Left lung (tissue), 10 donors: ENCODE results near the gene PALLD. TPM values are rescaled to one million over a fixed set of nuclear protein-coding genes. Genes with fewer than 3 reads are reported as not detected.

Source experiments
- ATAC-seq: fragments of 200-7000 bp; cut with Tn5 transposase; one replicate; pipeline ENCODE4 v1.9.1; 2020; ENCODE audit warnings: moderate library complexity
- DNase-seq, 4 donors: peaks; one replicate each; pipeline ENCODE4 v3.0.0-alpha.2; 2013 to 2020
- H3K27ac ChIP-seq, 2 donors: fragments of 200-600 bp; sonication (generic) in 1 of 2; one replicate each; pipeline versions ENCODE4 v1.5.0 to v1.8.0; 2020 to 2021
- H3K27me3 ChIP-seq, 2 donors: fragments of 200-600 bp; sonication (generic) in 1 of 2; one replicate each; pipeline versions ENCODE4 v1.5.0 to v1.8.0; 2020 to 2021
- H3K36me3 ChIP-seq, 2 donors: fragments of 200-600 bp; sonication (generic) in 1 of 2; one replicate each; pipeline versions ENCODE4 v1.5.0 to v1.8.0; 2020 to 2021
- H3K4me1 ChIP-seq, 2 donors: fragments of 200-600 bp; one replicate each; pipeline ENCODE4 v1.8.0; 2021
- H3K4me3 ChIP-seq, 2 donors: fragments of 200-600 bp; sonication (generic) in 1 of 2; one replicate each; pipeline versions ENCODE4 v1.5.0 to v1.8.0; 2020 to 2021; ENCODE audit warnings: mild to moderate bottlenecking in 1 of 2
- H3K9me3 ChIP-seq, 2 donors: fragments of 200-600 bp; sonication (generic) in 1 of 2; one replicate each; pipeline versions ENCODE4 v1.5.0 to v1.8.0; 2020 to 2021
- intact Hi-C, 2 donors: fragments of 100-400 bp; cut with DNase I; formaldehyde crosslinking; loops; one replicate each; pipeline versions ENCODE4 v1.11.2 to v1.14.2; 2022
- polyA plus RNA-seq, 6 donors: library from polyadenylated mRNA; unstranded; fragments of 120-200 nt; gene quantifications; one replicate each; pipeline ENCODE4 v1.2.1, GENCODE V29; 2013; ENCODE audit not compliant: insufficient read length in 6 of 6
- total RNA-seq, 2 donors: library from RNA; stranded (reverse); fragmentation: NEBNext Ultra II Directional; extraction: Animal tissue kit (Norgen Biotek cat#: 25700); gene quantifications; one replicate each; pipeline ENCODE4 v1.2.1, GENCODE V29; 2021
- TF ChIP-seq, protein P1 (sequence below), 2 donors: fragments of 200-600 bp; sonication (generic) in 1 of 2; IDR thresholded peaks; one replicate each; pipeline versions ENCODE4 v1.5.0 to v1.8.0; 2021; ENCODE audit warnings: antibody characterized with exemption in 2 of 2
- donor health status: DM: no; HTN: yes; CAD: no.
- donor health status: DM: no; HTN: no; CAD: no.

Gene PALLD
- total and polyA plus RNA-seq, 8 donors = 67.5 to 194 (median 80.4) TPM

GRCh38 chr4:168751263-168752225, 254.7 kb downstream of the PALLD start:
- no peaks in the 10 kb centered on the region for H3K27me3 ChIP-seq
- H3K4me3 ChIP-seq = no peak overlapping the region
- H3K9me3 ChIP-seq = no peaks in the 10 kb centered on the region
- TF ChIP-seq, protein P1, sequence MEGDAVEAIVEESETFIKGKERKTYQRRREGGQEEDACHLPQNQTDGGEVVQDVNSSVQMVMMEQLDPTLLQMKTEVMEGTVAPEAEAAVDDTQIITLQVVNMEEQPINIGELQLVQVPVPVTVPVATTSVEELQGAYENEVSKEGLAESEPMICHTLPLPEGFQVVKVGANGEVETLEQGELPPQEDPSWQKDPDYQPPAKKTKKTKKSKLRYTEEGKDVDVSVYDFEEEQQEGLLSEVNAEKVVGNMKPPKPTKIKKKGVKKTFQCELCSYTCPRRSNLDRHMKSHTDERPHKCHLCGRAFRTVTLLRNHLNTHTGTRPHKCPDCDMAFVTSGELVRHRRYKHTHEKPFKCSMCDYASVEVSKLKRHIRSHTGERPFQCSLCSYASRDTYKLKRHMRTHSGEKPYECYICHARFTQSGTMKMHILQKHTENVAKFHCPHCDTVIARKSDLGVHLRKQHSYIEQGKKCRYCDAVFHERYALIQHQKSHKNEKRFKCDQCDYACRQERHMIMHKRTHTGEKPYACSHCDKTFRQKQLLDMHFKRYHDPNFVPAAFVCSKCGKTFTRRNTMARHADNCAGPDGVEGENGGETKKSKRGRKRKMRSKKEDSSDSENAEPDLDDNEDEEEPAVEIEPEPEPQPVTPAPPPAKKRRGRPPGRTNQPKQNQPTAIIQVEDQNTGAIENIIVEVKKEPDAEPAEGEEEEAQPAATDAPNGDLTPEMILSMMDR (IDR thresholded peaks at IDR 0.05) = no peak
- no peak for DNase-seq
- ATAC-seq = peak; percentile 50
- intact Hi-C loops = no loop called here
- H3K4me1 ChIP-seq = no peaks in the 10 kb centered on the region
- H3K36me3 ChIP-seq = no peaks in the 10 kb centered on the region
- H3K27ac ChIP-seq = peak overlapping the region in 1 of 2 donors; percentile 66

GRCh38 chr4:168755598-168756477, 259.0 kb downstream of the PALLD start:
- H3K27ac ChIP-seq = no peak overlapping the region
- ATAC-seq (no peak), DNase-seq (no peak)

GRCh38 chr4:168757500-168757899, 260.6 kb downstream of the PALLD start:
- DNase-seq (no peak), ATAC-seq (no peak)
- no peaks in the 10 kb centered on the region for H3K9me3 ChIP-seq
- H3K4me3 ChIP-seq = no peak overlapping the region
- no peaks in the 10 kb centered on the region for H3K36me3 ChIP-seq
- H3K27ac ChIP-seq = peak overlapping the region in 1 of 2 donors; percentile 67
- TF ChIP-seq, protein P1 (IDR thresholded peaks at IDR 0.05) = no peak
- H3K27me3 ChIP-seq = no peaks in the 10 kb centered on the region
- no peaks in the 10 kb centered on the region for H3K4me1 ChIP-seq
- intact Hi-C loops = no loop called here

More at GRCh38 chr4:168755598-168756477, 259.0 kb downstream of the PALLD start:
- Histone ChIP-seq H3K27me3 (no peaks in the 10 kb centered on the region), H3K36me3 (no peaks in the 10 kb centered on the region), H3K9me3 (no peaks in the 10 kb centered on the region), H3K4me1 (no peaks in the 10 kb centered on the region), H3K4me3 (no peak overlapping the region)
- TF ChIP-seq, protein P1 (IDR thresholded peaks at IDR 0.05) = no peak
- intact Hi-C loops = no loop called here

DNA sequence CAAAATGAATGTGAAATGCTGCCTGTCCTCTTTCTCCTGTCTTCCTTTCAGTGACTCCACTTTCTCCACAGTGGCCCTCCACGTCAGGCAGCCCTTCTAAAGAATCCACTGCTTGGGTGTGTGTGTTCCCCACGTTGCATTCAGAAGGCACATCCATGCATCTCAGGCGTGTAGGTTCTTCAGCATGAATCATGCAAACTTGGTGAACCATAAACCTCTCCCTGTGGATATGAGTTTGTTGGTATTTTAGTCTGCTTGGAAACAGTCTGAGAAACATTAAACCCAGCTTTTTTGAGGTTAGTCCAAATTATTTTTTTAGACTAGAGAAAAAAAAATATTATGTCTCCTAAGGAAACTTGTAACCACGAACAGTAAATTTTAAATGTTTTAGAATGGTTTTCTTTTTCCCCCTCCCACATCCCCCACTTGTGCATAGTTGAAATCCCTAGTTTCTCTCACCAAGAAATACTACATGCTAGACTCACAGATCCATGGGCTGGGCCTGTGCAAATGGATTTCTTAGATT, 261.6 kb downstream of the PALLD start:
- TF ChIP-seq, protein P1 (IDR thresholded peaks at IDR 0.05) = no peak
- ATAC-seq = peak; percentile 65

More for the DNA sequence above, 261.6 kb downstream of the PALLD start:
- H3K9me3 ChIP-seq = no peaks in the 10 kb centered on the region
- no peaks in the 10 kb centered on the region for H3K27me3 ChIP-seq
- H3K36me3 ChIP-seq = no peaks in the 10 kb centered on the region
- no peak overlapping the region for H3K4me3 ChIP-seq
- H3K27ac ChIP-seq = peak overlapping the region in 1 of 2 donors; percentile 67
- intact Hi-C loops = no loop called here
- no peak for DNase-seq
- H3K4me1 ChIP-seq = no peaks in the 10 kb centered on the region
